Left ventricle myocardium inferior (tissue), 1 donor: ENCODE results near the gene BSCL2. TPM values are rescaled to one million over a fixed set of nuclear protein-coding genes. Genes with fewer than 3 reads are reported as not detected.

Experiments
- DNase-seq: peaks from one replicate; pipeline ENCODE4 v3.0.0-alpha.2; 2020
- H3K27ac ChIP-seq: fragments of 200-600 bp; replicated peaks from 2 replicates; pipeline ENCODE4 v1.8.0; 2021
- H3K27me3 ChIP-seq: fragments of 200-600 bp; 2 replicates; pipeline ENCODE4 v1.8.0; 2021; ENCODE audit warnings: low read depth
- H3K36me3 ChIP-seq: fragments of 200-600 bp; 2 replicates; pipeline ENCODE4 v1.8.0; 2021
- H3K4me1 ChIP-seq: fragments of 200-600 bp; 2 replicates; pipeline ENCODE4 v1.8.0; 2021
- H3K4me3 ChIP-seq: fragments of 200-600 bp; 2 replicates; pipeline ENCODE4 v1.8.0; 2021; ENCODE audit warnings: mild to moderate bottlenecking, moderate library complexity
- H3K9me3 ChIP-seq: fragments of 200-600 bp; replicated peaks from 2 replicates; pipeline ENCODE4 v1.8.0; 2021
- CTCF ChIP-seq: fragments of 200-600 bp; IDR thresholded peaks from 2 replicates; pipeline ENCODE4 v1.8.0; 2021; ENCODE audit warnings: antibody characterized with exemption, mild to moderate bottlenecking, borderline replicate concordance
- intact Hi-C: fragments of 100-400 bp; cut with micrococcal nuclease; formaldehyde crosslinking; loops from one replicate; pipeline ENCODE4 v1.11.0; 2022
- total RNA-seq: library from RNA; stranded (reverse); fragmentation: NEBNext Ultra II Directional; extraction: Animal tissue kit (Norgen Biotek cat#: 25700); gene quantifications from one replicate; pipeline ENCODE4 v1.2.1, GENCODE V29; 2021
- donor health status: DM: no; HTN: yes; CAD: no; lungs with severe emphysema.

The BSCL2 gene
- total RNA-seq, 1 donor from 2014 or later: 18.4 TPM

GRCh38 chr11:62673196-62673525, 34.1 kb downstream of the BSCL2 start:
- Histone ChIP-seq H3K27me3 (no peaks in the 10 kb centered on the region), H3K9me3 (no peaks in the 10 kb centered on the region), H3K4me3 (no peak overlapping the region), H3K4me1 (peaks cover 72% of the 10 kb centered on the region), H3K36me3 (peaks cover 50% of the 10 kb centered on the region), H3K27ac (no peak overlapping the region)
- intact Hi-C loops: no loop called here
- DNase-seq: no peak
- TF ChIP-seq CTCF: no peak

GRCh38 chr11:62671608-62672389, 35.4 kb downstream of the BSCL2 start, which contains the start of the genes LBHD1 and UQCC3:
TSS of gene LBHD1 (minus strand) at chr11:62672267. CDS start at chr11:62670031, 2,236 bp downstream.
TSS of gene UQCC3 (plus strand) at chr11:62671673. CDS start at chr11:62671746, 73 bp downstream.
- intact Hi-C loops: no loop called here
- no peaks in the 10 kb centered on the region for H3K9me3 ChIP-seq
- peak within 1 kb of the TSS; percentile 91 for H3K27ac ChIP-seq
- peaks cover 41% of the 10 kb centered on the region for H3K36me3 ChIP-seq
- peak; percentile 66 for DNase-seq
- peak within 1 kb of the TSS; percentile 81 for H3K4me3 ChIP-seq
- no peak for TF ChIP-seq CTCF
- H3K27me3 ChIP-seq: no peaks in the 10 kb centered on the region
- peaks cover 72% of the 10 kb centered on the region for H3K4me1 ChIP-seq

- no peak for DNase-seq
- intact Hi-C loops: no loop called here
- H3K36me3 ChIP-seq: peaks cover 36% of the 10 kb centered on the region
- H3K27ac ChIP-seq: peak overlapping the region; percentile 91
- no peaks in the 10 kb centered on the region for H3K27me3 ChIP-seq
- H3K9me3 ChIP-seq: no peaks in the 10 kb centered on the region
- peak overlapping the region; percentile 81 for H3K4me3 ChIP-seq
- H3K4me1 ChIP-seq: peaks cover 72% of the 10 kb centered on the region
- no peak for TF ChIP-seq CTCF
Measured at GRCh38 chr11:62671236-62671607, 36.0 kb downstream of the BSCL2 start.

GRCh38 chr11:62669420-62670161, 37.6 kb downstream of the BSCL2 start:
- no peak for DNase-seq
- no peak overlapping the region for H3K4me3 ChIP-seq
- H3K27ac ChIP-seq: peak overlapping the region; percentile 91
- no peaks in the 10 kb centered on the region for H3K9me3 ChIP-seq
- peaks cover 19% of the 10 kb centered on the region for H3K36me3 ChIP-seq
- intact Hi-C loops: no loop called here
- no peak for TF ChIP-seq CTCF
- peaks cover 84% of the 10 kb centered on the region for H3K4me1 ChIP-seq
- no peaks in the 10 kb centered on the region for H3K27me3 ChIP-seq

GRCh38 chr11:62667460-62667859, 39.8 kb downstream of the BSCL2 start:
- Histone ChIP-seq H3K27ac (no peak overlapping the region), H3K9me3 (no peaks in the 10 kb centered on the region), H3K36me3 (peaks cover 14% of the 10 kb centered on the region), H3K27me3 (no peaks in the 10 kb centered on the region), H3K4me1 (peaks cover 80% of the 10 kb centered on the region), H3K4me3 (no peak overlapping the region)
- intact Hi-C loops: no loop called here
- TF ChIP-seq CTCF: no peak
- DNase-seq: no peak
